NCI-H524 (cell line): ENCODE data around the gene AMER1.

ENCODE experiments used
- DNase-seq, 2 experiments: peaks; one replicate each; lab custom pipeline; 2025; lab: John Stamatoyannopoulos, UW

The AMER1 gene

DNA sequence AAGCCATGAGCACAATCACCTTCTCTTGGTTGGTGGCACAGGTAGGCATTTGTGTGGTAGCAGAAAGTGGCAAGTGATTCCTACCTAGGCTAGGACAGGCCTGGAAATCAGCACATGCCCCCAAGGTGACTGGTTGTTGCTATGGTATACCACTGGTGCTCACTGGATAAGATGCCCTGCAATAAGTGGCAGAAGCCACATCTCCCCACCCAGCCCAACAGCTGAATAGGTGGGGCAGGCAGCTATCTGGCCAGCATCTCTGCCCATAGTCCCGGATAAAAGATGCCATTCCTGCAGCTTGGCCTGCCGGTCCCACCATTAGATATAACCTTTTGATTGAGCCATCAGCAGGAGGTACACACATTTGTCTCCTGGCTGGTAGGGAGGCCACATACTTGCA lies 21.1 kb downstream of the AMER1 start:
- no peak for DNase-seq

GRCh38 chrX:64182208-64182607 lies 23.3 kb downstream of the AMER1 start:
- no peak for DNase-seq

DNA sequence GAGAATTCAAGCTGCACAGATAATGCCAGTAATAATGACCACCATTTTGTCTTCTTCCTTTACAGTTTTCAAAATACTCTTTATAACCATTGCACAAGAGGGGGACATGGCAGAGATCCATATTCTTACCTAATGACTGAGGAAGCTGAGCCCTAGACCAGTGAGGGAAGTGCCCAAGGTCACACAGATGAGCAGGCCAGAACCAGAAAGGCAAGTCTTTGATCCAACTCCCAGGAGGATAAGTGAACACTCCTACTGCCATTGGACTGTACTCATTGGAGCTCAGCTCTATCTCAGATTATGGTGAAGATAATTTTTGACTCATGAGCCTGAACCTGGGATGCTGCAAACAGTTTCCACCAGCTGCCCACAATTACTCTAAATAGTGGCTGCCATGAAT lies 28.6 kb downstream of the AMER1 start:
- no peak for DNase-seq

- DNase-seq = no peak
These were observed 35.5 kb downstream of the AMER1 start for GRCh38 chrX:64169988-64170387.

- DNase-seq = no peak
These were observed 52.7 kb downstream of the AMER1 start for GRCh38 chrX:64152857-64153256.

DNA sequence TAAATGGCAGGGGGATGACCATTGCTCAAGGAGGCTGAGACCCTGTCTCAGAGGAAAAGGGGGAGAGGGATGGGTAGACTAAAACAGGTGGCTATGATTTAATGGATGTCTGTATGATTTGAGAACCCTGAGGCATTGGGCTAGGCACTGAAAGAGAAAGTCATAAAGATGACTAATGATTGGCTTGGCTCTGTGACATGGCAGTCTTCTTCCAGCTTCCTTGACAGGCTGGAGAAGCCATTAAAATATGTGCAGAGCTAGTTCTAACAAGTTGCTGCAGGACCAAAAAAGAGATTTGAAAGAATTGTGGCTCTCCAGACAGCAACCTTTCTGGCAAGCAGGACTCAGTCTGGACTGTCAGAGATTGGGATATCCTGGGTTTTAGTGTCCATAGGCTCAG lies 53.6 kb downstream of the AMER1 start:
- no peak for DNase-seq

GRCh38 chrX:64150775-64151174 lies 54.7 kb downstream of the AMER1 start:
- no peak for DNase-seq
